OCI-M2 (cell line): ENCODE data around the gene MAPT.

ENCODE experiments used
- DNase-seq: peaks from one replicate; lab custom pipeline; 2025; ENCODE audit not compliant: unreplicated experiment; lab: John Stamatoyannopoulos, UW

Gene MAPT

DNA sequence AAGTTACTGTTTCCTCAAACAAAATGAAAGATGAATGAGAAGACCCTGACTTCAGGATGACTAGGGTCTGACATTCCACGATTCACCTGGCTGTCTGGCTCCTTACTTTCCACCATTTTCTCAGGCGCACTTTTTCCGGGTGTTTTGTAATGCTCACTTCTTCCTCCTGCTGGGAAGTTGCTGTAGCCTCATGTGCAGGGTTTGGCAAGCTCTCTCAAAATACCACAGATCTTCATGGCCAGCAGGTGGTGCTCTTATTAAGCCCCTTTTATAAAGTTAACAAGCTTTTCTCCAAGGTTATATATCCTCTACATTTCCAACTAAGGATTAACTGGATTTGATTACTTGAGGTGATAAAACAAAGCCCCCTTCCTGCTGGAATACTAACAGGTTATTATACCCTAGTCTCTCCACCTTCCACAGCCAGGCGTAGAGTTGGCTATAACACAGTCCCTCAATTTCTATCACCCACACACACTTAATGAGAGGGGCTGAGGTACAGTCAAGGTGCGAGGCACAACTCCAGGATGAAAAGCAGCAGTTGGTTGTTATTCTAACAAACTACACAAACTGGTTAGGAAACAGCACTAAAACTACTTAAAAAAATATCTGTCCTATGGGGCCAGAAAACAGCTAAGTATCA is 150.1 kb downstream of the MAPT start:
- DNase-seq: no peak

DNA sequence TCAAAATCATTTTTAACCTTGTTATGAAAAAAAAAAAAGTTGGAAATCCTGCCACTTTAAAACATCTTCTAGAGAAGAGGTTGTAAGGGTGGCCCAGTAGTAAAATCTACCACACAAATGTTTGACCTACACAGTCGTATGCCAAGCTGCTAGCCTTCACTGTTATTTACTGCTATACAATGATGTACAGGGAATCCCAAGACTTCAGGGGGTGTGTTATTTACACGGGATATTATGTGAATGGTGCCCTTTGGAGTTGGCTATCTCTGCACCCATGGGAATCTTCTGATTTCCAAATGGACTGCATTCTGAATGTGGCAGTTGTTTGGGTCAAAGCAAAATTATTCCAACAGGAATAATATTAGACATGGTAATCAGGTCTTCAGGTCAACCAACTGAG is 150.6 kb downstream of the MAPT start:
- no peak for DNase-seq

DNA sequence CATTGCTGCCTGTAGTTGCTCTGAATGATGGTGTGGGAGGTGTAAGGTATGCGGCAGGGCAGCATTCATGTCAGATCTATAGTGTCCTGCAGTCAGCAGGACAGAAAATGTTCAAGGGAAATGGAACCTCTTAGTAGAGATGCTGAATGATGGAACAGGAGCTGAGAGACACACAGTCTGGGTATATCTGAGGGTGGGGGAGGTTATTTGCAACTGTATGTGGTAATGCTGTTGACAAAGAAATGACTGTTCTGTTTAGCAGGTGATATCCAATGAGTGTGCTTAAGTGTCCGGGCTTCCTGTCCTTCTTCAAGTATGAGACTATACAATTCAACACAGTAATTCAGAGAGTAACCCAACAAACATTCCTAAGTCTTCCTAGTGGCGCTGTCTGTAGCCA is 151.3 kb downstream of the MAPT start:
- no peak for DNase-seq

DNA sequence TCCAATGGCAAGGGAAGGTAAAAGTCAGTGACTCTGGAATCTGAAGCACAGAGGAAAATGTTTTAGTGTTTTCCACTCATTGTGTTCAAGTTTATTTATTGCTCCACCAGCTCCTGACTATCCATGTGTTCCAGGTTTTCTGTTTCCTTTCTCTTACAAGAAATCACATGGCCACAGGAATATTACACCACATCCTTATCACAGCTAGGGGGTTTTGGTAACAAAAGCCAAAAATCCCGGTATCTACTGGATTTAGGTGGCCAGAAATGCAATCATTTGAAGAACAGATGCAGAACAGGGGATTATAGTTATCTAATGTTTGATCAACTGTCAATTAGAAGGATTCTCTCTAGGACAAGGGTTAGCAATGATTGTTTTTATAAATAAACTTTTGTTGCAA is 152.6 kb downstream of the MAPT start:
- DNase-seq: no peak

DNA sequence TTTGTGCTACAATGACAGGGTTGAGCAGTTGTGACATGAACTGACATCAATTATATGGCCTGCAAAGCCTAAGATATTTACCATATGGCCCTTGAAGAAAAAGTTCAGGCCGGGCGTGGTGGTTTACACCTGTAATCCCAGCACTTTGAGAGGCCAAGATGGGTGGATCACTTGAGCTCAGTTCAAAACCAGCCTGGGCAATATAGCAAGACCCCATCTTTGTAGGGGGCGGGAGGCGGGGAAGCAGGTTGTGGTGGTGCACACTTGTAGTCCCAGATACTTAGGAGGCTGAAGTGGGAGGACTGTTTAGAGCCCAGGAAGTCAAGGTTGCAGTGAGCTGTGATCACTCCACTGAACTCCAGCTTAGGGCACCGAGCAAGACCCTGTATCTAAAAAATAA is 153.0 kb downstream of the MAPT start:
- no peak for DNase-seq

DNA sequence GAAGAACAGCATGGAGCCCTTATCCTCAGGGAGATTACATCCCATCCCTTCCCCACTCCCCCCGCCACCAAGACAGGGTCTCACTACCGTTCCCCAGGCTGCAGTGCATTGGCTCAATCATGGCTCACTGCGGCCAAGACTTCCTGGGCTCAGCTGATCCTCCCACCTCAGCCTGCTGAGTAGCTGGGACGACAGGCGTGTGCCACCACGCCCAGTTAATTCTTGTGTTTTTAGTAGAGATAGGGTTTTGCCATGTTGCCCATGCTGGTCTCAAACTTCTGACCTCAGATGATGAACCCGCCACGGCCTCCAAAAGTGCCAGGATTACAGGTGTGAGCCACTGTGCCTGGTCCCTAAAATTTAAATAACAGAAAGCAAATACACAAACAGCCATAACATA is 153.5 kb downstream of the MAPT start:
- DNase-seq: no peak

DNA sequence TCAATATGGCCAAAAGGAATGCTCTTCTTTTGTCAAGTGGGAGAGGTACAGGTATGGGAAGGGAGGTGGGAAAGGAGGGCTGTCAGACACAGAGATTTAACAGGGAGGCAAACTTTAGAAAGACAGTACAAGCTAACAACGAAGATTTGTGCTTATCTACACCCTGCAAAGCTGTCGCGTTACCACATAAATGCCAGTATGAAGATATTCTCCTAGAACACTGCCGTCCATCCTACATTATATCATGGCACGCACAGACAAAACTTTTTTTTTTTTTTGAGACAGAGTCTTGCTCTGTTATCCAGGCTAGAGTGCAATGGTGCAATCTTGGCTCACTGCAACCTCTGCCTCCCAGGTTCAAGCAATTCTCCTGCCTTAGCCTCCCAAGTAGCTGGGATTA is 155.3 kb downstream of the MAPT start:
- no peak for DNase-seq

DNA sequence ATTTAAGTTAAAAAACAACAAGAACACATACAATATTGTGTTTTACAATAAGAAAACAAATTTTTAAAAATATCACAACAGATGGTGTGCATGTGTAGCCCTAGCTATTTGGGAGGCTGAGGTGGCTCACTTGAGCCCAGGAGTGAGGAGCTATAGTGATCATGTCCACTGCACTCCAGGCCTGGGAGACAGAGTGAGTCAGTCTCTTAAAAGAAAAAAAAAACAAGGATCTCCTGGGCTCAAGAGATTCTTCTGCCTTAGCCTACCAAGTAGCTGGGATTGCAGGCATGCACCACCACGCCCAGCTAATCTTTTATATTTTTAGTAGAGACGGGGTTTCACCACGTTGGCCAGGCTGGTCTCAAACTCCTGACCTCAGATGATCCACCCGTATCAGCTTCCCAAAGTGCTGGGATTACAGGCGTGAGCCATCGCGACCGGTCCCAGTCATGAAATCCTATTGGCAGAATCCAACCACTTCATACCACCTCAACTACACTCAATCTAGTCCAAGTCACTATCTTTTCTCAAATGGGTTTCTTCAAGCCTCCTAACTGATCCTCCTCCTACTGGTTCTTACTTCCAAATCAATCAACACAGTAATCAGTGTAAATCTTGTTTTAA is 159.7 kb downstream of the MAPT start:
- no peak for DNase-seq

DNA sequence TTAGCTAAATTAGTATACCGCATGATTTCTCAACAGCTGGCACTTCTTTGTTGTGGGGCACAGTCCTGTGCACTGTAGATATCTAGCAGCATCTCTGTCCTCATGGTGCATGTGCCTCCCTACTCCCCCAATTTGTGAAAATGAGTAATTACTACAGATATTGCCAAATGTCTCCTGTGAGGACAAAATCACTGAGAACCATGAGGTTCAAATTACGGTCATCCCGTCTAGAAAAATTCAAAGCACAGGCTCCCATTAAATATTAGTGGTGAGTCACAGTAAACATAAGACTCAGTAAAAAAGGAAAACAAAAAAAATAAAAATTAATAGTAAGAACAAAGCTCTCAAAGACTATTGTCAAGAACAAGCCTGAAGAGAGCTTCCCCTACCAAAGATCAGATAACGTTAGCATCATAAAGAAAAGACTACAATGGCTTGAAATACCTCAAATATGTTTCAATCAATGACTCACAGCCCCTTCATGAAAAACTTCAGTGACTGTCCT is 162.5 kb downstream of the MAPT start:
- DNase-seq: no peak

DNA sequence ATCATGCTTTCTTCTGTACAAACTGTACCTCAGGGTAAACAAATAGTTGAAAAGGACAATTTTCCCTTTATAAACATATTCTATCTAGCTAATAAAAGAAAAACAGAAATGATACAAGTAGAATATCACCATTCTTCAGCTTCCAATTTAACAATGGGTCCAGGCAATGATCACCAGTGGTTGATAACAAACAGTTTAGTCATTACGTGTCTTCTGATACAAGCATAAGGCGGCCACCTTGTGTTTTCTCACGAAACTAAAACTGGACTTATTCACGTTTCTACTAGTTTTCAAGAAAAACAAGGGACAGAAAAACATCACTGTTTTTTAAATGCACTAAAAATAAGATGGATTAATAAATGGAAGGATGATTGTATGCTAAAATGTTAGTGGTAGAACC is 163.0 kb downstream of the MAPT start:
- no peak for DNase-seq

DNA sequence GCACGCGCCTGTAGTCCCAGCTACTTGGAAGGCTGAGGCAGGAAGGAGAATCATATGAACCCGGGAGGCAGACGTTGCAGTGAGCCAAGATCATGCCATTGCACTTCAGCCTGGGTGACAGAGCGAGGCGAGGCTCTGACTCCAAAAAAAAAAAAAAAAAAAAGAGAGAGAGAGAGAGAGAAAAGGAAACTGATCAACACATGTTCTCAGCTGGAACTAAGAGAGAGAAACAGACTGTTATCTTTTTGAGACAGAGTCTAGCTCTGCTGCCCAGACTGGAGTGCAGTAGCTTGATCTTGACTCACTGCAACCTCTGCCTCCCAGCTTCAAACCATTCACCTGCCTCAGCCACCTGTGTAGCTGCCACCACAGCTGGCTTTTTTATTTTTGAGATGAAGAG is 165.1 kb downstream of the MAPT start:
- no peak for DNase-seq

DNA sequence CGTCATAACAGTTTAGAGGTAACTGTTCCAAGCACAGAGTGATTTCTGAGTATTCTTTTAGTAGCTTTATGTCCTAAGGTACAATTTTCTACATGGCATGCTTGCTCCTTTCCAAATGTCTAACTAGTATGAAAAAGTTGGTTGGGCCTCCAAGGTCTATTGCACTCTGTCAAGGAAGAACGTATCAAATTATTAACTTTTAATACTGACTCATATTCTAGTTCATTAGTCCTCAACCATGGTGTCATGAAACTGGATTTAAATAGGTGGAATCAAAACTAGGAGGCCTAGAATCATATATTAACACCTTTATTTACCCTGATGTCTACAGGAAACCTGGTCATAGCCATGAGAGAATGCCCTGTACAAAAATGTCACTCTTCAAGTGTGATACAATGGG is 166.1 kb downstream of the MAPT start:
- DNase-seq: no peak

DNA sequence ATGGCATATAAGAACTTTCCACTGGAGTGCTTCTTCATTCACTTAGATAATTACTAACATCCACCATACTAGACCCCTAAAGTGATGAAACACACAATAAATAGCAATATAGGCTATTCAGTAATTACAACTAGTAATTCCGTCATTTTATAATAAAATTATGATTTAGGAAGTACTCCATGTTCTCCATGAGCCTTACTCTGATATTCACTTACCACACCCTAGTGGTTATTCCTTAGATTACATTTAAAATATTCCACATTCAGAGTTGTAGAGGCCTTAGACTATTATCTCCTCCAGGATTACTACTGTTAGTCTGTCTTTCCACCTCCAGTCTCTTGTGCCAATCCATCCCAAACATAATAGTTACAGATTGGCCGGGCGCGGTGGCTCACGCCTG is 167.1 kb downstream of the MAPT start:
- no peak for DNase-seq

DNA sequence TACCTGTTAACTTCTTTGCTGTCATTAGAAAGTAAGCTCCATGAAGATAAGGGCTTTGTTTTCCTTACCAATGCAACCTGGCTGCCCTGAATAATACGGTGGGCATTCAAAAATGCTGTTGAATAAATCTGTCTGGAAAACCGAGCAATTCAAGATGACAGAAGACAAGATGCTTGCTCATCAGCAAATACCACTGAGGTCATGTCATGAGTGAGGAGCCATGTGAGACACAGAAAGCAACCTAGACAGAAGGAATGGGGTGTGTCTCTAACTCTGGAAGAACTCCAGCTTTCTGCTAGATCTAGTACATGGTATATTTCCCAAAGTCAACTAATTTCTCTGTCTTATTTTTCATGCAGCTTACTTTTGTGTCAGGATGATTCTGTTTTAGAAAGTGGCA is 168.9 kb downstream of the MAPT start:
- no peak for DNase-seq

DNA sequence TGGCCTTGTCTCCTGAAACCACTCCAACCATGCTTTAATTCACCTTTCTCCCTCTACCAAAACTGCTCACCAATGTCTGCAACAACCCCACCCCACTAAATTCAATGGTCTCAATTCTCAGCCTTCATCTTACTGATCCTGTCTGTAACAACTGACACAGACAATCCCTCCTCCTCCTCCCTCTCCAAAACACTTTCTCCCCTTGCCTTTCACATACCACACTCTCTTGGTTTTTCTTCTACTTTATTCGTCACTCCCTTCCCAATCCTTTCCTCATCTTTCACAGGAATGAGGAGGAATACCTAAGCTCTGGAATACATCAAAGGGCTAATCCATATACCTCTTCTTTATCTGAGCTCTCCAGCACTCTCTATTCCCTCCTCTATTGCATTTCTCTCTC is 170.1 kb downstream of the MAPT start:
- no peak for DNase-seq

DNA sequence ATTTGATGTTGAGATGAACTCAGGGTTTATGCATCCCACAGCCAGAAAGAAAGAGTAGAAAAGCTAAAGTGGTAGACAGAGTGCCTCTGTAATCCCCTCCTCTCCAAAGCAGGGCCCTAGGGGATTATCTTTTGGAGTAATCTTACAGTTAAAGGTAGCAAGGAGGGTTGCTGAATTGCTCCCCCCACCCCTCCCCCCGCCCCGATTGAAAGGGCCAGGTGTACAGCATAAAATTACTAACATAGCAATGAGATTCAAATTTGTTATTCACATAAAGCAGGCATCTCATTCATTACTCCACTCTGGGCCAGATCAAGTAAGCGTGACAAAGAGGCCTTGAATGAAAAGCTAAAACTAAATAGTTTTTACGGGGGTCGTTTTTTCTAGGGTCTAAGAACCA is 177.4 kb downstream of the MAPT start:
- no peak for DNase-seq

DNA sequence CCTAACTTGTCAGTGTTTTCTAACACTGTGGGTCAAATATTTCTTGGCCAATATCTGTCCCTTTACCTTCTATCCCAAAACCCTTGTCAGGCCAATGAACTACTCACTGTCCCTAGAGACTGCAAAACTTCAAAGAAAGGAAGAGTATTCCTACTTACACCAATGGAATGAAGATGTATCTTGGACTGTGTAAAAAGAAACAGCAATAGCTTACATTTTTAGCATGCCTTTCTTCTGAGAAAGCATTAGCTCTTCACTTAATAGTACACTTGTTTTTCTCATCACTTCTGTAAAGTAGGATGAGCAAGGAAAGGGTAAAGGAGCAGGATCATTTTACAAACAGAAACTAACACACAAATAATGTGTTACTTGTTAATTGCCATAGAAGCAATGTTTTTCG is 178.6 kb downstream of the MAPT start:
- DNase-seq: no peak

DNA sequence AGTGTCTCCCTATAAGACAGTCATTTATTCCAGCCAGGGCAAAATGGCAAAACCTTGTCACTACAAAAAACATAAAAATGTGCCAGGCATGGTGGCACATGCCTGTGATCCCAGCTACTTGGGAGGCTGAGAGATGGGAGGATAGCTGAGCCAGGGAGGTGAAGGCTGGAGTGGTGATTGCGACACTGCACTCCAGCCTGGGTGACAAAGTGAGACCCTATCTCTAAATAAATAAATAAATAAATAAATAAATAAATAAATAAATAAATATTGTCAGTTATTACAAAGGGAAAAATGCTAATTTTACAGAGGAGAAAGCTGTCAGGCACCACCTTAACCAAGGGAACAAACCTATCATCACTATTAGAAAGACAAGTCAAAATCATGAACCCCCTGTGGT is 180.2 kb downstream of the MAPT start:
- no peak for DNase-seq
